Measurements from ENCODE around the gene MYDGF. TPM values are rescaled to one million over a fixed set of nuclear protein-coding genes. Genes with fewer than 3 reads are reported as not detected.

MYDGF gene
- total and polyA plus RNA-seq, 2 of the 13 experiments (the other 11 are each of a cell fraction or from before 2014, with no cell fraction given), result 116 to 198 TPM

DNA sequence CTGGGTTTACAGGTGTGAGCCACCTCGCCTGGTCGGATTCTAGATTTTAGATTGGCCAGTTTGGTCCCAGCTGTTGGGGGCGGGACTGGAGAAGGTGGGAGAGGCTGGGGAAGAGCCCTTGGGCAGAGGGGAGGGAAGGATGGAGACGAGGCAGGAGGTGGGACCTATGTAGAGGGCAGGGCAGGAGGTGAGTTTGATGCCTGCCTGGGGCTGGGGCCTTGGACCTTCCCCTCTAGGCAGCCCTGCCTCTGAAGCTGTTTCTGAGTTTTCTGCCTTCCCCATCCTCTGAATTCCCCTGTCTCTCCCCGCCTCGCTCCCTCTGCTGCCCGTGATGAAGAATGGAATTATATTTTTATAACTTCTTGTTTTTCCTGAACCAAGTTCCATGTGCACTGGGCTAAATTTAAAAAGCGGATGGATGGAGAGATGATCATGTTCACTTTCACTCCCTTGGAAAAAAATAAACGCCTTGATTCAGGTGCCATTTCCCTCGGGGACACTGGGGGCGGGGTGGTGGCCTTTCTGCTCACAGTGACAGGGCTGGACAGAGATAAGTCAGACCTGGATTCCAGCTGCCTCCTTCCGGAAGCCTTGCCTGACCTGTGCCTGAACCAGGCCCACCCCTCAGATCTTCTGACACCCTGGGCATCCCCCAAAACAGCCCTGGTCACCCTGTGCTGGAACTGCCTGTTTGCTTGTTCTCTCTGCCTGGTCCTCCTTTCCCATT is 47.3 kb downstream of the MYDGF start (continued):
- TF ChIP-seq BCL6 (CRISPR knock-in tag; IDR thresholded peaks at IDR 0.05) (no peak), TP53 (CRISPR knock-in tag; conservative IDR thresholded peaks at IDR 0.05) (no peak), NAIF1 (CRISPR knock-in tag; IDR thresholded peaks at IDR 0.05; ENCODE audit: borderline replicate concordance) (no peak), ZNF879 (CRISPR knock-in tag; IDR thresholded peaks at IDR 0.05) (no peak), ETV5 (CRISPR knock-in tag; IDR thresholded peaks at IDR 0.05; ENCODE audit: borderline replicate concordance) (peak; percentile 55; the same call in 1 of the 2 replicates), ZNF83 (CRISPR knock-in tag; IDR thresholded peaks at IDR 0.05; ENCODE audit: borderline replicate concordance) (no peak), ZNF12 (CRISPR knock-in tag; IDR thresholded peaks at IDR 0.05) (no peak), ZNF205 (CRISPR knock-in tag; IDR thresholded peaks at IDR 0.05) (no peak), RBAK (CRISPR knock-in tag; IDR thresholded peaks at IDR 0.05) (no peak), ZEB1 (IDR thresholded peaks at IDR 0.05; ENCODE audit: insufficient replicate concordance, low read depth) (no peak), ZNF441 (CRISPR knock-in tag; IDR thresholded peaks at IDR 0.05; ENCODE audit: borderline replicate concordance) (no peak), ZNF460 (CRISPR knock-in tag; IDR thresholded peaks at IDR 0.05; ENCODE audit: borderline replicate concordance) (peak; percentile 52), DR1 (CRISPR knock-in tag; IDR thresholded peaks at IDR 0.05) (no peak)
- TF ChIP-seq, protein P1, sequence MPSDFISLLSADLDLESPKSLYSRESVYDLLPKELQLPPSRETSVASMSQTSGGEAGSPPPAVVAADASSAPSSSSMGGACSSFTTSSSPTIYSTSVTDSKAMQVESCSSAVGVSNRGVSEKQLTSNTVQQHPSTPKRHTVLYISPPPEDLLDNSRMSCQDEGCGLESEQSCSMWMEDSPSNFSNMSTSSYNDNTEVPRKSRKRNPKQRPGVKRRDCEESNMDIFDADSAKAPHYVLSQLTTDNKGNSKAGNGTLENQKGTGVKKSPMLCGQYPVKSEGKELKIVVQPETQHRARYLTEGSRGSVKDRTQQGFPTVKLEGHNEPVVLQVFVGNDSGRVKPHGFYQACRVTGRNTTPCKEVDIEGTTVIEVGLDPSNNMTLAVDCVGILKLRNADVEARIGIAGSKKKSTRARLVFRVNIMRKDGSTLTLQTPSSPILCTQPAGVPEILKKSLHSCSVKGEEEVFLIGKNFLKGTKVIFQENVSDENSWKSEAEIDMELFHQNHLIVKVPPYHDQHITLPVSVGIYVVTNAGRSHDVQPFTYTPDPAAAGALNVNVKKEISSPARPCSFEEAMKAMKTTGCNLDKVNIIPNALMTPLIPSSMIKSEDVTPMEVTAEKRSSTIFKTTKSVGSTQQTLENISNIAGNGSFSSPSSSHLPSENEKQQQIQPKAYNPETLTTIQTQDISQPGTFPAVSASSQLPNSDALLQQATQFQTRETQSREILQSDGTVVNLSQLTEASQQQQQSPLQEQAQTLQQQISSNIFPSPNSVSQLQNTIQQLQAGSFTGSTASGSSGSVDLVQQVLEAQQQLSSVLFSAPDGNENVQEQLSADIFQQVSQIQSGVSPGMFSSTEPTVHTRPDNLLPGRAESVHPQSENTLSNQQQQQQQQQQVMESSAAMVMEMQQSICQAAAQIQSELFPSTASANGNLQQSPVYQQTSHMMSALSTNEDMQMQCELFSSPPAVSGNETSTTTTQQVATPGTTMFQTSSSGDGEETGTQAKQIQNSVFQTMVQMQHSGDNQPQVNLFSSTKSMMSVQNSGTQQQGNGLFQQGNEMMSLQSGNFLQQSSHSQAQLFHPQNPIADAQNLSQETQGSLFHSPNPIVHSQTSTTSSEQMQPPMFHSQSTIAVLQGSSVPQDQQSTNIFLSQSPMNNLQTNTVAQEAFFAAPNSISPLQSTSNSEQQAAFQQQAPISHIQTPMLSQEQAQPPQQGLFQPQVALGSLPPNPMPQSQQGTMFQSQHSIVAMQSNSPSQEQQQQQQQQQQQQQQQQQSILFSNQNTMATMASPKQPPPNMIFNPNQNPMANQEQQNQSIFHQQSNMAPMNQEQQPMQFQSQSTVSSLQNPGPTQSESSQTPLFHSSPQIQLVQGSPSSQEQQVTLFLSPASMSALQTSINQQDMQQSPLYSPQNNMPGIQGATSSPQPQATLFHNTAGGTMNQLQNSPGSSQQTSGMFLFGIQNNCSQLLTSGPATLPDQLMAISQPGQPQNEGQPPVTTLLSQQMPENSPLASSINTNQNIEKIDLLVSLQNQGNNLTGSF (CRISPR knock-in tag; IDR thresholded peaks at IDR 0.05), result no peak
- TF ChIP-seq, protein P2, sequence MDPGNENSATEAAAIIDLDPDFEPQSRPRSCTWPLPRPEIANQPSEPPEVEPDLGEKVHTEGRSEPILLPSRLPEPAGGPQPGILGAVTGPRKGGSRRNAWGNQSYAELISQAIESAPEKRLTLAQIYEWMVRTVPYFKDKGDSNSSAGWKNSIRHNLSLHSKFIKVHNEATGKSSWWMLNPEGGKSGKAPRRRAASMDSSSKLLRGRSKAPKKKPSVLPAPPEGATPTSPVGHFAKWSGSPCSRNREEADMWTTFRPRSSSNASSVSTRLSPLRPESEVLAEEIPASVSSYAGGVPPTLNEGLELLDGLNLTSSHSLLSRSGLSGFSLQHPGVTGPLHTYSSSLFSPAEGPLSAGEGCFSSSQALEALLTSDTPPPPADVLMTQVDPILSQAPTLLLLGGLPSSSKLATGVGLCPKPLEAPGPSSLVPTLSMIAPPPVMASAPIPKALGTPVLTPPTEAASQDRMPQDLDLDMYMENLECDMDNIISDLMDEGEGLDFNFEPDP (CRISPR knock-in tag; conservative IDR thresholded peaks at IDR 0.05), result no peak
- TF ChIP-seq, protein P3, sequence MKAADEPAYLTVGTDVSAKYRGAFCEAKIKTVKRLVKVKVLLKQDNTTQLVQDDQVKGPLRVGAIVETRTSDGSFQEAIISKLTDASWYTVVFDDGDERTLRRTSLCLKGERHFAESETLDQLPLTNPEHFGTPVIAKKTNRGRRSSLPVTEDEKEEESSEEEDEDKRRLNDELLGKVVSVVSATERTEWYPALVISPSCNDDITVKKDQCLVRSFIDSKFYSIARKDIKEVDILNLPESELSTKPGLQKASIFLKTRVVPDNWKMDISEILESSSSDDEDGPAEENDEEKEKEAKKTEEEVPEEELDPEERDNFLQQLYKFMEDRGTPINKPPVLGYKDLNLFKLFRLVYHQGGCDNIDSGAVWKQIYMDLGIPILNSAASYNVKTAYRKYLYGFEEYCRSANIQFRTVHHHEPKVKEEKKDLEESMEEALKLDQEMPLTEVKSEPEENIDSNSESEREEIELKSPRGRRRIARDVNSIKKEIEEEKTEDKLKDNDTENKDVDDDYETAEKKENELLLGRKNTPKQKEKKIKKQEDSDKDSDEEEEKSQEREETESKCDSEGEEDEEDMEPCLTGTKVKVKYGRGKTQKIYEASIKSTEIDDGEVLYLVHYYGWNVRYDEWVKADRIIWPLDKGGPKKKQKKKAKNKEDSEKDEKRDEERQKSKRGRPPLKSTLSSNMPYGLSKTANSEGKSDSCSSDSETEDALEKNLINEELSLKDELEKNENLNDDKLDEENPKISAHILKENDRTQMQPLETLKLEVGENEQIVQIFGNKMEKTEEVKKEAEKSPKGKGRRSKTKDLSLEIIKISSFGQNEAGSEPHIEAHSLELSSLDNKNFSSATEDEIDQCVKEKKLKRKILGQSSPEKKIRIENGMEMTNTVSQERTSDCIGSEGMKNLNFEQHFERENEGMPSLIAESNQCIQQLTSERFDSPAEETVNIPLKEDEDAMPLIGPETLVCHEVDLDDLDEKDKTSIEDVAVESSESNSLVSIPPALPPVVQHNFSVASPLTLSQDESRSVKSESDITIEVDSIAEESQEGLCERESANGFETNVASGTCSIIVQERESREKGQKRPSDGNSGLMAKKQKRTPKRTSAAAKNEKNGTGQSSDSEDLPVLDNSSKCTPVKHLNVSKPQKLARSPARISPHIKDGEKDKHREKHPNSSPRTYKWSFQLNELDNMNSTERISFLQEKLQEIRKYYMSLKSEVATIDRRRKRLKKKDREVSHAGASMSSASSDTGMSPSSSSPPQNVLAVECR (CRISPR knock-in tag; IDR thresholded peaks at IDR 0.05; ENCODE audit: borderline replicate concordance), result no peak; the same call in 1 of the 2 replicates
- TF ChIP-seq, protein P4, sequence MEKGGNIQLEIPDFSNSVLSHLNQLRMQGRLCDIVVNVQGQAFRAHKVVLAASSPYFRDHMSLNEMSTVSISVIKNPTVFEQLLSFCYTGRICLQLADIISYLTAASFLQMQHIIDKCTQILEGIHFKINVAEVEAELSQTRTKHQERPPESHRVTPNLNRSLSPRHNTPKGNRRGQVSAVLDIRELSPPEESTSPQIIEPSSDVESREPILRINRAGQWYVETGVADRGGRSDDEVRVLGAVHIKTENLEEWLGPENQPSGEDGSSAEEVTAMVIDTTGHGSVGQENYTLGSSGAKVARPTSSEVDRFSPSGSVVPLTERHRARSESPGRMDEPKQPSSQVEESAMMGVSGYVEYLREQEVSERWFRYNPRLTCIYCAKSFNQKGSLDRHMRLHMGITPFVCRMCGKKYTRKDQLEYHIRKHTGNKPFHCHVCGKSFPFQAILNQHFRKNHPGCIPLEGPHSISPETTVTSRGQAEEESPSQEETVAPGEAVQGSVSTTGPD (CRISPR knock-in tag; IDR thresholded peaks at IDR 0.05), result no peak

Data from HepG2 (cell line).